SK-N-SH treated with all-trans-retinoic acid at 6 μM for 48 hours (cell line): ENCODE results near the gene ZNF511.

Experiments used
- ATAC-seq: fragments of 200-7000 bp; cut with Tn5 transposase; 3 replicates; pipeline ENCODE4 v1.9.1; 2020; ENCODE audit warnings: mild to moderate bottlenecking, moderate library complexity
- ARNTL ChIP-seq: fragments of 450-650 bp; formaldehyde crosslinking; IDR thresholded peaks from 2 replicates; pipeline ENCODE4 v1.5.0; 2020; ENCODE audit warnings: low read depth, mild to moderate bottlenecking, moderate library complexity, borderline replicate concordance
- BACH2 ChIP-seq: fragments of 250-450 bp; sonication (Bioruptor Pico); IDR thresholded peaks from 2 replicates; pipeline ENCODE4 v1.9.0; 2021; ENCODE audit warnings: mild to moderate bottlenecking, borderline replicate concordance
- CSDC2 ChIP-seq: fragments of 250-450 bp; sonication (Bioruptor Pico); IDR thresholded peaks from 2 replicates; pipeline ENCODE4 v1.5.0; 2020; ENCODE audit warnings: mild to moderate bottlenecking, moderate library complexity
- ESRRG ChIP-seq: fragments of 250-450 bp; sonication (Bioruptor Pico); IDR thresholded peaks from 2 replicates; pipeline ENCODE4 v1.6.1; 2021; ENCODE audit warnings: mild to moderate bottlenecking
- GLIS3 ChIP-seq: fragments of 250-450 bp; sonication (Bioruptor Pico); IDR thresholded peaks from 2 replicates; pipeline ENCODE4 v1.5.0; 2020; ENCODE audit warnings: mild to moderate bottlenecking, moderate library complexity
- ISL1 ChIP-seq: fragments of 250-450 bp; sonication (Bioruptor Pico); IDR thresholded peaks from 2 replicates; pipeline ENCODE4 v2.1.2; 2022; ENCODE audit warnings: mild to moderate bottlenecking, moderate library complexity
- OSR1 ChIP-seq: fragments of 250-450 bp; sonication (Bioruptor Pico); IDR thresholded peaks from 2 replicates; pipeline ENCODE4 v1.8.0; 2022; ENCODE audit warnings: moderate library complexity, mild to moderate bottlenecking, inconsistent platforms
- SNAI2 ChIP-seq: fragments of 250-450 bp; sonication (Bioruptor Pico); IDR thresholded peaks from 2 replicates; pipeline ENCODE4 v1.5.0; 2020; ENCODE audit warnings: mild to moderate bottlenecking, moderate library complexity
- TCF4 ChIP-seq: fragments of 250-450 bp; sonication (Bioruptor Pico); IDR thresholded peaks from 2 replicates; pipeline ENCODE4 v1.8.0; 2021; ENCODE audit warnings: mild to moderate bottlenecking, moderate library complexity, borderline replicate concordance
- ZC3H10 ChIP-seq: fragments of 250-450 bp; sonication (Bioruptor Pico); IDR thresholded peaks from 2 replicates; pipeline ENCODE4 v1.5.1; 2021; ENCODE audit warnings: mild to moderate bottlenecking, moderate library complexity
- ZFP3 ChIP-seq: fragments of 250-450 bp; sonication (Bioruptor Pico); IDR thresholded peaks from 2 replicates; pipeline ENCODE4 v1.5.0; 2020; ENCODE audit warnings: mild to moderate bottlenecking, moderate library complexity
- ZFP30 ChIP-seq: fragments of 450-650 bp; formaldehyde crosslinking; IDR thresholded peaks from 2 replicates; pipeline ENCODE4 v1.5.0; 2022; ENCODE audit warnings: mild to moderate bottlenecking, moderate library complexity
- ZNF565 ChIP-seq: fragments of 450-650 bp; formaldehyde crosslinking; conservative IDR thresholded peaks from 2 replicates; pipeline ENCODE4 v1.5.0; 2020; ENCODE audit warnings: low read depth, mild to moderate bottlenecking, moderate library complexity
- ZNF70 ChIP-seq: fragments of 450-650 bp; formaldehyde crosslinking; IDR thresholded peaks from 2 replicates; pipeline ENCODE4 v1.5.0; 2020; ENCODE audit warnings: mild to moderate bottlenecking, moderate library complexity
- ZNF8 ChIP-seq: fragments of 450-650 bp; formaldehyde crosslinking; IDR thresholded peaks from 2 replicates; pipeline ENCODE4 v1.5.0; 2020; ENCODE audit warnings: mild to moderate bottlenecking, moderate library complexity
- TF ChIP-seq, protein P1 (sequence below): fragments of 250-450 bp; sonication (Bioruptor Pico); IDR thresholded peaks from 2 replicates; pipeline ENCODE4 v1.5.1; 2021; ENCODE audit warnings: mild to moderate bottlenecking, moderate library complexity
- TF ChIP-seq, protein P2 (sequence below): fragments of 250-450 bp; sonication (Bioruptor Pico); IDR thresholded peaks from 2 replicates; pipeline ENCODE4 v1.8.0; 2021; ENCODE audit warnings: low read depth, mild to moderate bottlenecking, moderate library complexity, borderline replicate concordance
- TF ChIP-seq, protein P3 (sequence below): fragments of 250-450 bp; sonication (Bioruptor Pico); IDR thresholded peaks from 2 replicates; pipeline ENCODE4 v1.8.0; 2020; ENCODE audit warnings: mild to moderate bottlenecking, moderate library complexity, borderline replicate concordance
- TF ChIP-seq, protein P4 (sequence below): fragments of 250-450 bp; sonication (Bioruptor Pico); IDR thresholded peaks from 2 replicates; pipeline ENCODE4 v1.5.1; 2020; ENCODE audit warnings: low read depth, mild to moderate bottlenecking, moderate library complexity

The ZNF511 gene

DNA sequence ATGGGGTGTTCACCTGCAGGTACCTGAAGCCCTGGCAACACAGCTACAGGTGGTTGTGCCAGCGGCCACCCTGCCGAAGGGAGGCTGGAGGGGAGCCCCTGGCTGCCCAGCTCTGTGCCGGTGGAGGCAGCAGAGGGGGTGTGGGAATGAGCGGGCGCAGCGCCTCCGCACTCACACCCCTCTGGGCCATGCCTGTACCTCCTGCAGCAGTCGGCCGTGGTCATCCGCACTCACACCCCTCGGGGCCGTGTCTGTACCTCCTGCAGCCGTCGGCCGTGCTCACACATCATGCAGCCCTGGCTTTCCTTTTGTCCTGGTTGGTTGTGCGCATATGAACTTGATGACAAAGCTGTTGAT is 1.7 kb downstream of the ZNF511 start:
- TF ChIP-seq ZNF565 (CRISPR knock-in tag), result no peak
- no peak for TF ChIP-seq TCF4 (CRISPR knock-in tag)
- no peak for TF ChIP-seq ZFP30 (CRISPR knock-in tag)
- TF ChIP-seq, protein P1, sequence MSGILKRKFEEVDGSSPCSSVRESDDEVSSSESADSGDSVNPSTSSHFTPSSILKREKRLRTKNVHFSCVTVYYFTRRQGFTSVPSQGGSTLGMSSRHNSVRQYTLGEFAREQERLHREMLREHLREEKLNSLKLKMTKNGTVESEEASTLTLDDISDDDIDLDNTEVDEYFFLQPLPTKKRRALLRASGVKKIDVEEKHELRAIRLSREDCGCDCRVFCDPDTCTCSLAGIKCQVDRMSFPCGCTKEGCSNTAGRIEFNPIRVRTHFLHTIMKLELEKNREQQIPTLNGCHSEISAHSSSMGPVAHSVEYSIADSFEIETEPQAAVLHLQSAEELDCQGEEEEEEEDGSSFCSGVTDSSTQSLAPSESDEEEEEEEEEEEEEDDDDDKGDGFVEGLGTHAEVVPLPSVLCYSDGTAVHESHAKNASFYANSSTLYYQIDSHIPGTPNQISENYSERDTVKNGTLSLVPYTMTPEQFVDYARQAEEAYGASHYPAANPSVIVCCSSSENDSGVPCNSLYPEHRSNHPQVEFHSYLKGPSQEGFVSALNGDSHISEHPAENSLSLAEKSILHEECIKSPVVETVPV (CRISPR knock-in tag), result no peak
- no peak for TF ChIP-seq ZNF8 (CRISPR knock-in tag)
- no peak for TF ChIP-seq BACH2 (CRISPR knock-in tag)
- TF ChIP-seq GLIS3, result no peak
- no peak for TF ChIP-seq ZFP3 (CRISPR knock-in tag)
- no peak for TF ChIP-seq ZC3H10
- no peak for TF ChIP-seq ESRRG (CRISPR knock-in tag)
- no peak for ATAC-seq

DNA sequence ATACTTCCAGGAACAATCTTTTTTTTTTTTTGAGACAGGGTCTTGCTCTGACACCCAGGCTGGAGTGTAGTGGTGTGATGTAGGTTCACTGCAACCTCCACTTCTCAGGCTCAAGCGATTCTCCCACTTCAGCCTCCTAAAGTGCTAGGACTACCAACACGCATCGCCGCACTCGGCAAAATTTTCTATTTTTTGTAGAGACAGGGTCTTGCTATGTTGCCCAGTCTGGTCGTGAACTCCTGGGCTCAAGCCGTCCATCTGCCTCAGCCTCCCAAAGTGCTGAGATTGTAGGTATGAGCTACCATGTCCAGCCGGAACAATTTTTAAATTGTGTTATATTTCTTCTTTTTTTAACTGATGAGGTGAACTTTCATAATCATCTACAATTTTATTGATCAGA is 2.1 kb downstream of the ZNF511 start:
- ATAC-seq, result no peak
- TF ChIP-seq ZFP30 (CRISPR knock-in tag), result no peak
- no peak for TF ChIP-seq BACH2 (CRISPR knock-in tag)
- TF ChIP-seq ZNF565 (CRISPR knock-in tag), result no peak
- TF ChIP-seq CSDC2, result no peak
- no peak for TF ChIP-seq OSR1 (CRISPR knock-in tag)
- no peak for TF ChIP-seq ESRRG (CRISPR knock-in tag)
- TF ChIP-seq, protein P2, sequence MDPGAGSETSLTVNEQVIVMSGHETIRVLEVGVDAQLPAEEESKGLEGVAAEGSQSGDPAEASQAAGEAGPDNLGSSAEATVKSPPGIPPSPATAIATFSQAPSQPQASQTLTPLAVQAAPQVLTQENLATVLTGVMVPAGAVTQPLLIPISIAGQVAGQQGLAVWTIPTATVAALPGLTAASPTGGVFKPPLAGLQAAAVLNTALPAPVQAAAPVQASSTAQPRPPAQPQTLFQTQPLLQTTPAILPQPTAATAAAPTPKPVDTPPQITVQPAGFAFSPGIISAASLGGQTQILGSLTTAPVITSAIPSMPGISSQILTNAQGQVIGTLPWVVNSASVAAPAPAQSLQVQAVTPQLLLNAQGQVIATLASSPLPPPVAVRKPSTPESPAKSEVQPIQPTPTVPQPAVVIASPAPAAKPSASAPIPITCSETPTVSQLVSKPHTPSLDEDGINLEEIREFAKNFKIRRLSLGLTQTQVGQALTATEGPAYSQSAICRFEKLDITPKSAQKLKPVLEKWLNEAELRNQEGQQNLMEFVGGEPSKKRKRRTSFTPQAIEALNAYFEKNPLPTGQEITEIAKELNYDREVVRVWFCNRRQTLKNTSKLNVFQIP, result no peak
- no peak for TF ChIP-seq ISL1 (CRISPR knock-in tag)
- TF ChIP-seq, all 23 proteins: peak for 0

DNA sequence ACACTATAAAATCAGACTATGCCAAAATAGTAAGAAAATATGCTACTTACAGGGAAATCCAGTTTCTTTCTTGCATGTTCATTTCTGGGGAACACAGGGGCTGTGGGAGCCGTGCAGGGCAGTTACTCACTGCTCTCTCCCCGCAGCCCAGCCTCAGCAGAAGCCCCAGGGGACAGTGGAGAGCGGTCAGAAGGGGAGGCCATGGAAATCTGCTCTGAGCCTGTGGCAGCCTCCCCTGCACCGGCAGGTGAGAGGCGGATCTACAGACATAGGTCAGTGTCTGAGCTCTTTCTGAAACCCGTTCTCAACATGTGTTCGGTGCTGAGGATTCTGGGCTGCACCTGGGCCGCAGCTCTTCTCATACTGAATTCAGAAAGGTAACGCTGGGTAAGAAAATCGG is 2.9 kb downstream of the ZNF511 start:
- no peak for ATAC-seq
- TF ChIP-seq ZNF8 (CRISPR knock-in tag) (no peak), OSR1 (CRISPR knock-in tag) (no peak), SNAI2 (CRISPR knock-in tag) (no peak), ARNTL (CRISPR knock-in tag) (no peak), TCF4 (CRISPR knock-in tag) (no peak), ZC3H10 (no peak)
- TF ChIP-seq, protein P1 (CRISPR knock-in tag), result no peak
- TF ChIP-seq, protein P3, sequence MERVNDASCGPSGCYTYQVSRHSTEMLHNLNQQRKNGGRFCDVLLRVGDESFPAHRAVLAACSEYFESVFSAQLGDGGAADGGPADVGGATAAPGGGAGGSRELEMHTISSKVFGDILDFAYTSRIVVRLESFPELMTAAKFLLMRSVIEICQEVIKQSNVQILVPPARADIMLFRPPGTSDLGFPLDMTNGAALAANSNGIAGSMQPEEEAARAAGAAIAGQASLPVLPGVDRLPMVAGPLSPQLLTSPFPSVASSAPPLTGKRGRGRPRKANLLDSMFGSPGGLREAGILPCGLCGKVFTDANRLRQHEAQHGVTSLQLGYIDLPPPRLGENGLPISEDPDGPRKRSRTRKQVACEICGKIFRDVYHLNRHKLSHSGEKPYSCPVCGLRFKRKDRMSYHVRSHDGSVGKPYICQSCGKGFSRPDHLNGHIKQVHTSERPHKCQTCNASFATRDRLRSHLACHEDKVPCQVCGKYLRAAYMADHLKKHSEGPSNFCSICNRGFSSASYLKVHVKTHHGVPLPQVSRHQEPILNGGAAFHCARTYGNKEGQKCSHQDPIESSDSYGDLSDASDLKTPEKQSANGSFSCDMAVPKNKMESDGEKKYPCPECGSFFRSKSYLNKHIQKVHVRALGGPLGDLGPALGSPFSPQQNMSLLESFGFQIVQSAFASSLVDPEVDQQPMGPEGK (CRISPR knock-in tag), result no peak

DNA sequence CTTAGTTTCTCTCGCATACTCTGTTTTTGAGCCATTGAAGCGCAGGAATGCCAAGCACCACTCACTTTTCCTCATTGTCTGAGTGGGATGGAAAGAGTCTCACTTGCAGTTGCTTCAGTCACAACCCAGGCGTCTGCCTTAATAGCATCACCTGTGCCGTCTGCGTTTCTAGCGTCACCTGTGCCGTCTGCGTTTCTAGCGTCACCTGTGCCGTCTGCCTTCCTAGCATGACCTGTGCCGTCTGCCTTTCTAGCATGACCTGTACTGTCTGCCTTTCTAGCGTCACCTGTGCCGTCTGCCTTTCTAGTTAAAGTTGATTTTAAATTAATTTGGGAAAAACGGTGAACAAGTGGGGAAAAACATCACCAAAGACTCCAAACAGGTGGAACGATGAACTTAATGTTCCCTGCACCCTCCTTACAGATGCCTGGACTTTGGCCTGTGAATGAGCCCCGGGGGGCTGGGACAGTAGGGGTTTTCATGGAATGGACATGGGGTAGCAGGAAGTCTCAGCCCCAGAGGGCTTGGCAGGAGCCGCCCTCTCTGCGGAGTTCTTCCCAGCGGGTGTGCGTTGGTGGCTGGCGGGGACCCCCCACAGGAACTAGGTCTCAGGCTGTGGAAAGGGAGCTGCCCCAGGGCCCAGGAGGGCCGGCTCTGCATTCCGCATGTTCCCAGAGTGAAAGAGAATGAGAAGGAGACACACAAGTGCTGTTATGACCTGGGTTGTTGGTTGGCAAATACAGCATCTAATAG is 3.5 kb downstream of the ZNF511 start:
- TF ChIP-seq OSR1 (CRISPR knock-in tag) (no peak), GLIS3 (no peak), ZNF565 (CRISPR knock-in tag) (no peak), ZFP3 (CRISPR knock-in tag) (no peak), ZNF70 (CRISPR knock-in tag) (no peak), SNAI2 (CRISPR knock-in tag) (no peak)
- TF ChIP-seq, protein P4, sequence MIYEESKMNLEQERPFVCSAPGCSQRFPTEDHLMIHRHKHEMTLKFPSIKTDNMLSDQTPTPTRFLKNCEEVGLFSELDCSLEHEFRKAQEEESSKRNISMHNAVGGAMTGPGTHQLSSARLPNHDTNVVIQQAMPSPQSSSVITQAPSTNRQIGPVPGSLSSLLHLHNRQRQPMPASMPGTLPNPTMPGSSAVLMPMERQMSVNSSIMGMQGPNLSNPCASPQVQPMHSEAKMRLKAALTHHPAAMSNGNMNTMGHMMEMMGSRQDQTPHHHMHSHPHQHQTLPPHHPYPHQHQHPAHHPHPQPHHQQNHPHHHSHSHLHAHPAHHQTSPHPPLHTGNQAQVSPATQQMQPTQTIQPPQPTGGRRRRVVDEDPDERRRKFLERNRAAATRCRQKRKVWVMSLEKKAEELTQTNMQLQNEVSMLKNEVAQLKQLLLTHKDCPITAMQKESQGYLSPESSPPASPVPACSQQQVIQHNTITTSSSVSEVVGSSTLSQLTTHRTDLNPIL (CRISPR knock-in tag), result no peak
- ATAC-seq, result no peak
